OCI-M2 (cell line): Measurements from ENCODE around the gene STRN4.
"Not testable (repeated sequence)": the region's sequence is repeated elsewhere in the genome, so short reads cannot be mapped to it uniquely, and the experiment has no call there.

Experiments used
- DNase-seq: peaks from one replicate; lab custom pipeline; 2025; ENCODE audit not compliant: unreplicated experiment; lab: John Stamatoyannopoulos, UW

Gene STRN4

DNA sequence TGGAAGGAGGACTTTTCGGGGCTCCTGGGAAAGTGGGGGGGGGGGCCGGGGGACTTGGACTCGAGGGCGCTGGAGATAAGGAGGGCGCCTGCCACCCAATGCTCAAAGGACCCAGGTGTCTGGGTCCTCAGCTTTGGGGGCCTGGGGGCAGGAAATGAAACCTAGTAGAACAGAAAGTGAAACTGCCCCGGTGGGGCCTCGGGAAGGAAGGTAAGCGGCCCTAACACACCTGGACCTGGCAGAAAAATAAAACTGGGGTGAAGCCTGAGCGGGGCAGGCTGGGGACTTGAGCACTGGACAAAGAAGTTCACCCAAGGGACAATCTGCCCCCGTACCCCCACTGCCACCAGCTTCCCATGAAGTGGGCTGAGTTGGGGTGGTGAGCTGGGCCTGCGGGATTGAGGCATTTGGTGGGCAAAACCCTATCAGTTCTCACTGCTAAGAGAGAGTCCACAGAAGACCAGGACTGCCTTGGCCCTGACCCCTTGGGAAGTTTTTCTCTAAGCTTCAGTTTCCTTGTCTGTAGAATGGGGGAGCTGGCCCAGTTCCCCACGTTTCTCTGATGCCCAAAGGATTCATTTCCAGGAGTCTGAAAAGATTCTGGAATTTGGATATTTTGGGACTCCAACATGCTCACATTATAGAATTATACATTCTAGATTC lies 31.7 kb downstream of the STRN4 start:
- DNase-seq = no peak

DNA sequence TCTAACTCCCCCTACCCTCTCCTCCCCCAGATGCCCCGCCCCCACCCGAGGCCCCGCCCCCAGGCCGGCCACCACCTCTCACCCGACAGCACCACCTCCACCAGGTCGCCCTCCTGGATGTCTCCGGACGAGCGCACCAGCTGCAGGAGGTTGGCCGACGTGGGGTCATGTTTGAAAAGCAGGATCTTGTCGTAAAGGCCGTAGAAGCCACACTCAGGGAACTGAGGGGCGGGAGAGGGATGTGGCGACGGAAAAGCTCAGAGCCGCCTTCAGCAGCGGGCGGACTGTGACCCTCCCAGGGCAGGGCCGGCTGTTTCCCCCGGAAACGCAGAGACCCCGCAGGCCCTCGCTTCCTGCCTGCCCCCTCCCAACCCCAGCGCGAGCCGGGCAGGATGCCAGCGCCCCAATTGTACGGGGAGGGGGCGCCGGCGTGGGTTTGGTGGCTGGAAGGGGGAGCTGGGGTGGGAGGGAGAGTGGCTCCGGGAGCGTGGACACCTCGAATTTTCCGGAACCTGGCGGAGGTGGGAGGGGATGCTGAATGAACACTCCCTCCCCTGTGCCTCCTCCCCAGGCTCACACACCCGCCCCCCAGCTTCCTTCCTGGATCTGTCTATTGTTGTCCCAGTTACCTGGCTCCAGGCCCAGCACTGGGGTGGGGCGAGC lies 32.3 kb downstream of the STRN4 start:
- DNase-seq = no peak

DNA sequence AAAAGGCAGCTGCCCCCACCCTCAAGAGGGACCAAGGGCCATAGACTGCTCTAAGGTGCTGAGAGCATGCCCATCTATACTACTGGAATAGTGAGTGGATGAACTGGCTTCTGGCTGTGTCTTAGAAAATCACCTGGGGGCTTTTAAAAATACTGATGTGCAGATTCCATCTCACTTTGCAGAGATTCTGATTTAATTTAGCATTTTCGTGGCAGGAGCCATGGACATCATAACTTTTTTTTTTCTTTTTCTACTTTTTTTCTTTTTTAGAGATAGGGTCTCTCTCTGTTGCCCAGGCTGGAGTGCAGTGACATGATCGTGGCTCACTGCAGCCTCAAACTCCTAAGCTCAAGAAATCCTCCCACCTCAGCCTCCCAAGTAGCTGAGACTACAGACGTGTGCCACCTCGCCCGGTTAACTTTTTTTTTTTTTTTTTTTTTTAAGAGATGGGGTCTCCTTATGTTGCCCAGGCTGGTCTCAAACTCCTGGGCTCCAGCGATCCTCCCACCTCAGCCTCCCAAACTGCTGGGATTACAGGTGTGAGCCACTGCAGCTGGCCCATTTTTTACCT lies 33.4 kb downstream of the STRN4 start:
- DNase-seq = not testable (repeated sequence)

DNA sequence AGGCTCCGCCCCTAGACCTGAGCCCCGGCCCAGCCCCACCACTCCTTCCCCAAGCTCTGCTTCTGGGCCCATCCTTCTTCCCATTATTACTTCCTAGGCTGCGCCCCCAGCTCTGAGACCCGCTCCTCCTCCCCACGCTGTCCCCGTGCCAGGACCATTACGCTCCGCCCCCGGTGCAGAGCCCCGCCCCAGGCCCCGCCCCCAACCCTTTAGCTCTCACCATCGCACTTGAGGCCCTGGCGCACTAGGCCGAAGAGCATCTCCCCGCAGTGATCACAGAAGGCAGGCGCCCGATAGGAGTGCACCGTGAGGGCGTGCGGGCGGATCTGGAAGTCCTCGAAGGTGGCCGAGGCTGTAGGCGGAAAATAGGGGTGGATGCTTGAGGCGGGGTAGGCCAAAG lies 35.6 kb downstream of the STRN4 start:
- DNase-seq = no peak

DNA sequence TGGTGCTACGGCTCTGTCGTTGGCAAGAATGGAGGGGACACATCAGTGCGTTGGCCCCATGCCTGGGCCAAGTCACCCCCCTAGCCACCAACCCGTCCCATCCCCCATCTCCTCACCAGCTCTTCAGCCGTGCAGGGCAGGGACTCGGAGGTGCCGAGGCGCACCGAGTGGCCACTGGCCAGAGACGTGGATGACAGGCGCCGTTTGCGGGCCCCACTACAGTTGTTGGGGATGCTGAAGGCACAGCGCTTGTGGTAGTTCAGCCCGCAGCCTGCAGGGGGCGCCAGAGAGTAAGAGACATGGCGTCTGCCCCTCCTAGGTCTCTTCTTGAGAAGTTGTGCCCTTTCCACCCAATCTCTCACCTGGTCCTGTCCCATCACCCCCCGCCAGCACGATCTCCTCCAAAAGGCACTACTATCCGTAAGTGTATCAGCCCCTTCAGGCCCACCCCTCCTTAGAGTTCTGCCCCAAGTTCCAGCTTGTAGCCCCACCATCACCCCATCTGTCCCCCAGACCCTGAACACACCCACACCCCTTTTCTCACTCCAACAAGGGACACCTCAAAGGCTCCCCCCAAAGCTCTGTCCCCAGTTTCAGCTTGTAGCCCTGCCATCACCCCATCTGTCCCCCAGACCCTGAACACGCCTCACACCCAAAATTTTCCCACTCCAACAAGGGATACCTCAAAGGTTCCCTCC lies 41.7 kb downstream of the STRN4 start:
- DNase-seq = peak; percentile 35

DNA sequence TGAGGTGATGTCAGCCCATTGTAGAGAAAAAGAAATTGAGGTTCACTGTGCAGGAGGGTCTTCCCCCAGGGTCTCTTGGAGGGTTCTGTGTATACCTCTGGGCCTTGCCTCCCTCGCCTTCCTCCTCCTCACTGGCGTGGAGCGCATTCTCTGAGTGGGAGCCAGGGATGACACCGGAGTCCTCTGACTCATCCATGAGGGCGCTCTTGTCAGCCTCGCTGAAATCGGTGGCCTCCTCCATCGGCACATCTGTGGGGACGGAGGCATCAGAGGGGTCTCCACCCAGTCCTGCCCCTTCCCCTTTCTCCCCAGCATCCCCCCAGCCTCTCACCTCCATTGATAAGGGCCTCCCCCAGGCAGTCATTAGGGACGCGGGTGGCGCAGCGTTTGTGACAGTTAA lies 45.5 kb downstream of the STRN4 start:
- DNase-seq = no peak

DNA sequence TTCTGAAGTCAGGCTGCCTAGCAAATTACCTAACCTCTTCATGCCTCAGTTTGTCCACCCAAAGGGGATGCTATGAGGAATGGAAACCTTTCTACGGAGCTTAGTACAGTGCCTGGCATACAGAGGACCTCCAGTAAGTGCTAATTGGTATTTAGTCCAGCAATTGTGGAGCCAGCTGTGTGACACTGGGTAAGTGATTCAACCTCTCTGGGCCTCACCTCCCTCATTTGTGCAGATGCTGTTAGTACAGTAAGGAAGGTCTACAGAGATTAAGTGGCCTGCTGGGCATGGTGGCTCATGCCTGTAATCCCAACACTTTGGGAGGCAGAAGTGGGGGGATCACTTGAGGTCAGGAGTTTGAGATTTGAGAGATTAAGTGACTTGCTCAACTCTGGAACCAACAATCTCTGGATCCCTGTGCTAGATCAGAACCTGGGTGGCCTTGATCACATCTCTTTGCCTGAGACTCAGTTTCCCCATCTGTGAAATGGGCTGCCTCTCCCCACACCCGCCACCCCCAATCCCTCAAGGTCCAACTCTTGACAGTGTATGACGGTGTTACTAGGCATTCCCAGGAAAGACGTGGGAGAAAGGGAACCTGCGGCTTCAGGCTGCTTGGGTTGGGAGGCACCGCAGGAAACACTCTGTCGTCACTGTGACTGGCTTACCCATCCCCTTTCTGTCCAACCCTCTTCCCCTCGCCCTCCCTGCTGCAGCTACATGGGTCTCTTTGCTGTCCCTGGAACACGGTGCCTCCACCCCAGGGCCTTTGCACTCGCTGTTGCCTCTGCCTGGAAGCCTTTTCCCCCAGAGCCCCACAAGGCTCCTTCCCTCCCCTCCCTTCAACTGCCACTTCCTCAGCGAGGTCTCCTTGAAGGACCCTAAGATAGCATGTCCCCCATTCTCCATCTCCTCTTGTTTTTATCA lies 47.6 kb downstream of the STRN4 start:
- DNase-seq = no peak

DNA sequence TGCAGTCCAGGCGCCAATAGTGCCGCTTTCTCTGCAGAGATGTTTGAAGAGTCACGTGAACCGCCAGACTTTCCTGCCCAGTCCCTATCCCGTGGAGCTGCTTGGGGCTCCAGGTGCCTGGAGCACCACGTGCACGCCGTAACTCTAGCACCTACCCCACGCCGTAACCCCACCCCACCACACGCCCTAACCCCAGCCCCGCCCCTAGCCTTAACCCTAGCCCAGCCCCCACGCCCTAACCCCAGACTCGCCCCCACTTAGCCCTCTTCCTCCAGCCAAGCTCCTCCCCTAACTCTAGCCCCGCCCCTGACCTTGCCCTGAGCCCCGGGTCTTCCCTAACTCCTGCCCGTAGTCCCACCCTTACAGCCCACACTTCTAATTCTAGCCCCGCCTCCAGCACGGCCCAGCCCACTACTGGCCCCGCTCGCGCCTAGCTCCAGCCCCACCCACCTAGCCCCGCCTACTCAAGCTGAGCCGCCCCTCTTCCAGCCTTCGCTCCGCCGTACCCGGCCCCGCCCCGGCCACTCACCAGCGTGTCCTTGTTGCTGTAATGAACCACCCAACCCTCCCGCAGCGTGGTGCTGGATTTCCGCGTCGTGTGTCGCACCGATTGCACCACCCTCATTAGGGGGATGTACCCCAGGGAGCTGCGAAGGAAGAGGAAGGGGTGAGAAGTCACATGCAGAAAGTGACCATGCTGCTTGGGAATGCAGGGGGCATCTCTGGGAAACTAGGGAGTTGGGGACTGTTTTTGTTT lies 48.9 kb downstream of the STRN4 start:
- DNase-seq = no peak

DNA sequence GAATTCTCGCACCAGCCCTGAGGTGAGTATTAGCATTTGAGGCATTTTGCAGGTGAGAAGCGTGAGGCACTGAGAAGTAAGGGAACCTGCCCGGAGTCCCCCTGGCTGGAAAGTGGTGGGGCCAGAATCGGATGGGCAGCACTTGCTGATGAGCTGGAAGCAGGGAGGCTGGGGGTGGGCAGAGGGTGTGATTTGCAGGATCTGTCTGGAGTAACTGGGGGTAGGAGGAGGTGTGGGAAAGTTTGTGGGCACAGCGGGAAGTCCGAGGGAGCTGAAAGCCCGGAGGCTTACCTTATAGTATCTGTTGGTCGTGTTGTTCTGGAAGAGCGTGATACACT lies 49.4 kb downstream of the STRN4 start:
- no peak for DNase-seq

DNA sequence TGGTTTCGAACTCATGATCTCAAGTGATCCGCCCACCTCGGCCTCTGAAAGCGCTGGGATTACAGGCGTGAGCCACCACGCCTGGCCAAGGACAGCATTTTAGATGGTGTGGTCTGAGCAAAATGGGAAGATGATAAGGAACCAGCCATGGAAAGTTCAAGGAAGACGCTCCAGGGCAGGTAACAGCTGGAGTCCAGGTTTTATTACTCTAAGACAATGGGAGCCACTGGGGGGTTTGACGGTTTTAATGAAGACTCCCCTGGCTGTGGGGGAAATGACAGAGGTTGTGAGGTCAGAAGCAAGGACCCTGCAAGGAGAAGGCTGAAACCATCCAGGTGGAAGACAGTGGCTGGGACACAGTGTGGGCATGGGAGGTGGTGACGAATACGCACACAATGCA lies 50.2 kb downstream of the STRN4 start:
- no peak for DNase-seq

DNA sequence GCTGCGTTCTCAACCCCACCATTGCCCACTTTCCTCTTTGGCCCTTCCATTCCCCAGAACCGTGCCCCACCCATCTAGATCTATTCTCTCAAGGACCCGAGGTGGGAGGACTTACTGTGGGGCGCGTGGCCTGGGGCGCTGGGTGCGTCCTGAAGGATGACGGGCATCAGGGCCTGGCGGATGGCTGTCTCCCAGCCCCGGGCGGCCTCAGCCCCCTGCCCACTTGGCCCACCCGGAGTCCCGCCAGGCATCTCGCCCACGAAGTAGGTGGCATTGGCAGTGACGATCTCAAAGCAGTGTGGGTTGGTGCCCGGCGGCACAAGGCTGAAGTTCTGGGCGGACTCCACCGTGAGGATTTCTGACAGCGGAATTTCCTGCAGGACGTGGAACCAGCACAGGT lies 52.5 kb downstream of the STRN4 start:
- no peak for DNase-seq

DNA sequence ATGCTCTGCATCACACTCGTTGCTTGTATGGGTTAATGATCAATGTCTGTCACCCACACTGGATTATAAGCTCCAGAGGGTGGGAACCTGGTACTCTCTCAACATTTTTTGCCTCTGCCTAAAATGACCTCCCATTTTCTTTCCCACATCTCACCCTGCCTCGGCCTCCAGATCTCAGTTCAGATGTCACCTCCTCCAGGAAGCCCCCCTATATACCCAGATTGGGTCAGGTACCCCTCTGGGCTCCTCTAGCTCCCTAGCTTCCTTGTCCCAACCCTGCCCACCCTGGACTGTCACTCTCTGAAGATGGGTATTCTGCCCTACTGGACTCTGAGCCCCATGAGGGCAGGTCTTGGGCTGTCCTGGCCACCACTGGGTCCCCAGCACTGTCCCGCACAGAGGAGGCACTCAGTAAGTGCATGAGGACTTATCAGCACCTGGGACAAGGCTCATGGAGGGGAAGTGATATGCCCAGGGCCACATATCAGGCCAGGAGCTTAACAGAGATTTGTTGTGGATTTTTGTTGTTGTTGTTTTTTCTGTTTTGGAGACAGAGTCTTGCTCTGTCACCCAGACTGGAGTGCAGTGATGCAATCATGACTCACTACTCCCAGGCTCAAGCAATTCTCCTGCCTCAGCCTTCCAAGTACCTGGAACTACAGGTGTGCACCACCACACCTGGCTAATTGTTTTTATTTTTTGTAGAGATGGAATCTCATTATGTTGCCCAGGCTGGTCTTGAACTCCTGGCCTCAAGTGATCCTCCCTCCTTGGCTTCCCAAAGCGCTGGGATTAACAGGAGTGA lies 53.1 kb downstream of the STRN4 start:
- no peak for DNase-seq

DNA sequence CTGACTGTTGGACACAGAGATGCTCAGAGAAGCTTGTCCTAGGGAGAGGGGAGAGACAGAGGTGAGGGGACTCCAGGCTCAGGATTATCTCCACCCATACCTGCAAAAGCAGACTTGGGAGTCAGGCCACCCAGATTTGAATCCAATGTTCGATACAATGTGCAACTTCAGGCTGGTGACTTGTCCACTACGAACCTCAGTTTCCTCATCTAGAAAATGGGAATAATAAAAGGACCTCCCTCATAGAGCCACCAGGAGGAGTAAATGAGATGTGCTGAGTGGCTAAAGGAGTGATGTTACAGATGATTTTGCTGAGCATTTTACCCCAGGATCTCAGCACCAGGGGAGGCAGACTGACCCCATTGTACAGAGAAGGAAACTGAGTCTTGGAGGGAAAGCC lies 54.3 kb downstream of the STRN4 start:
- DNase-seq = no peak

DNA sequence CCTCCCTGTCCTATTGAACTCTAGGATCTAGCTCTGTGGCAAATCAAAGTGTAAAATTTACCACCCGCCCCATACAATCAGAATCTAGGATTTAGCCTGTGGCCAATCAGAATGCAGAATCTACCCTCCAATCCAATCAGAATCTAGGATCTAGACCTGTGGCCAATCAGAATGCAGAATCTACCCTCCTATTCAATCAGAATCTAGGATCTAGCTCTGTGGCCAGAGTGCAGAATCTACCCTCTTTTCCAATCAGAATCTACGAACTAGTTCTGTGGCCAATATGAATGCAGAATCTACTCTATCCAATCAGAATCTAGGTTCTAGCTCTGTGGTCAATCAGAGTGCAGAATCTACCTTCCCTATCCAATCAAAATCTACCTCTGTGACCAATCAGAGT lies 55.1 kb downstream of the STRN4 start:
- DNase-seq = no peak

DNA sequence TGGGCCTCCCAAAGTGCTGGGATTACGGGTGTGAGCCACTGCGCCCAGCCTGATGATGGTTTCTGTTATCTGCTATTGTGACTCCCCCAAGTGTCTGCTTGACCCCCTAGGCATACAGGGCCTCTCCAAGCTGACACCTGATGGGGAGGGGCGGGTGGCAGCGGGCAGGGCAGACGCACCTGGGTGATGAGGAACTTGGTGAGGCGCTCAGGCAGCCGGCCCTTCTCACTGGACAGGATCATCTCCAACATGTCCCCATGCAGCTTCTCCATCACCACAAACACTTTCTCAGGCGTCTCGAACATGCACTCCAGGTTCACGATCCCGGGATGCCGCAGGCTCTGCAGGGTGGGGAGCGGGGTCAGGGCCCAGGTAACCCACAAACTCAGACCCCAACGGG lies 56.9 kb downstream of the STRN4 start:
- no peak for DNase-seq

DNA sequence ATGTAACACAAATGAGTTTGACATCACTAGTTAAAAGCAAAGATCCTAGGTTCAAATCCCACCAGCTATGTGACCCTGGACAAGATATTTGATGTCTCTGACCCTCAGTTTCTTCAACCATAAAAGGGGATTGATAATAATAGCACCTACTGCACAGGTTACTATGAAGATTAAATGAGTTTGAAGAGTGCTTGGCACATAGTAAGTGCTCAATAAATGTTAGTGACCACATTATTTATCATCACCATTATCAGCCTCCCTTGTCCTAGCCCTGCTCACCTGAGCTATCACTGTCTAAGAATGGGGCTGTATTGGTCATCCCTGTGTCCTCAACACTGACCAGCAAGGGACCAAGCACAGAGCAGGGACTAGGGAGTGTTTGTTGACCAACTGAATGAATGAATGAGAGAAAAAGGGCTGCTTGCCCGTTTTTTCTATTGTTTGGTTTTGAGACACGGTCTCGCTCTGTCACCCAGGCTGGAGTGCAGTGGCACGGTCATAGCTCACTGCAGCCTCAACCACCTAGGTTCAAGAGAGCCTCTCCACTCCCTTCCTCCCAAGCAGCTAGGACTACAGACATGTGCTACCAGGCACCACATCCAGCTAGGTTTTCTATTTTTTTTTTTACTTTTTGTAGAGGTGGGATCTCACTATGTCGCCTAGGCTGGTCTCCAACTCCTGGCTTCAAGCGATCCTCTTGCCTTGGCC lies 58.7 kb downstream of the STRN4 start:
- DNase-seq = no peak

DNA sequence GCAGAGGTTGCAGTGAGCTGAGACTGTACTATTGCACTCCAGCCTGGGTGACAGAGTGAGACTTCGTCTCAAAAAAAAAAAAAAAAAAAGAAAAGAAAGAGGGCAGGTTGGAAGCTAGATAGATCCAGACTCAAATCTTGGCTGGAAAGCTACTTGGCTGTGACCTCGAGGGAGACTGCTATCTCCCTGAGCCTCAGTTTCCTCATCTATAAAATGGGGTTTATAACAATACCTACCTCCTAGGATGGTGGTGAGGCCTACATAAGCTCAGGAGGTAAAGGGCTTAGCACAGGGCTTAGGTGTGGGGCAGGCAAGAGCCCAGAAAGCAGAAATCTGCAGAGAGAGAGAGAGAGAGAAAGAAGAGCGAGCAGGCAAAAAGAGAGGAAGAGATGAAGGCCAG lies 61.1 kb downstream of the STRN4 start:
- DNase-seq = no peak

DNA sequence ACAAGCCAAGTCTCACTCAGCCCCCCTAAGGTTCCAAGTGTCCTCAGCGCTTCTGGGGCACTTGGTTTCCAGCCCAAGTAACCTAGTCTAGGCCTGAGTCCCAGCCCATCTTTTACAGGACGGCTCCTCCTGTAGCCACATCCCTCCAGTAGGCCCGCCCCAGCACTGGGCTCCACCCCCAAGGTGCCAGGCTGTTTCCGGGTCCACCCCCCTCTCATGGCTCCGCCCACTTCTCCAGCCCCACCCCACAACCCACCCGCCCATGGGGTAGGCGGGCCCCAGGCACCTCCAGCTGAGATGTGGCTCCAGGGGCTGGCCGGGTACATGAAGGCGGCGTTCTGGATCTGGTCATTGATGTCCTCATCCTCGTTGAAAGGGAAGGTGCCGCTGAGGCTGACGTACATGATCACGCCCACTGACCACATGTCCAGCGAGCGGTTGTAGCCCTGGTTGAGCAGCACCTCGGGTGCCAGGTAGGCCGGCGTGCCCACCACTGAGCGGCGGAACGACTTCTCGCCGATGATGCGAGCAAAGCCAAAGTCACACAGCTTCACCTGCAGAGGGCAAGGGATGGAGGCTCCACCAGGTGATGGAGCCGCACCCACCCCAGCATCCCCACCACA lies 68.0 kb downstream of the STRN4 start:
- DNase-seq = no peak
